Ramos (cell line): ENCODE data around the gene TAF1D.

ENCODE experiments used
- in situ Hi-C: fragments of 300-500 bp; cut with MboI; formaldehyde crosslinking; loops from one replicate; pipeline ENCODE4 v1.14.3; 2022; ENCODE audit warnings: low sequenced_read_pairs; ENCODE audit not compliant: unreplicated experiment

Gene TAF1D

GRCh38 chr11:93727985-93728791, 13.1 kb downstream of the TAF1D start:
- in situ Hi-C loops, result no loop called here

GRCh38 chr11:93724089-93724488, 17.2 kb downstream of the TAF1D start:
- in situ Hi-C loops, result no loop called here

GRCh38 chr11:93720522-93720921, 20.8 kb downstream of the TAF1D start:
- in situ Hi-C loops, result no loop called here

GRCh38 chr11:93719310-93719709, 22.0 kb downstream of the TAF1D start:
- in situ Hi-C loops, result no loop called here

GRCh38 chr11:93718057-93718563, 23.2 kb downstream of the TAF1D start:
- in situ Hi-C loops, result no loop called here

- in situ Hi-C loops, result no loop called here
Measured at GRCh38 chr11:93717501-93717900, 23.8 kb downstream of the TAF1D start.

- in situ Hi-C loops, result no loop called here
Measured at GRCh38 chr11:93715797-93716396, 25.4 kb downstream of the TAF1D start.

- in situ Hi-C loops, result no loop called here
Measured at GRCh38 chr11:93712678-93713077, 28.6 kb downstream of the TAF1D start.

- in situ Hi-C loops, result no loop called here
Measured at GRCh38 chr11:93710239-93710638, 31.1 kb downstream of the TAF1D start.

- in situ Hi-C loops, result no loop called here
Measured at GRCh38 chr11:93704237-93704636, 37.1 kb downstream of the TAF1D start.

- in situ Hi-C loops, result no loop called here
Measured at GRCh38 chr11:93700830-93701229, 40.5 kb downstream of the TAF1D start.

- in situ Hi-C loops, result loop anchor here (25.0 kb wide), 1 partner anchor 790 kb away; the partner anchor contains the start of genes ANKRD49 and MRE11
Measured at GRCh38 chr11:93697611-93698010, 43.7 kb downstream of the TAF1D start.

- in situ Hi-C loops, result loop anchor here (25.0 kb wide), 1 partner anchor 793 kb away; the partner anchor contains the start of genes ANKRD49 and MRE11
Measured at GRCh38 chr11:93694557-93694956, 46.7 kb downstream of the TAF1D start.

GRCh38 chr11:93694109-93694508, 47.2 kb downstream of the TAF1D start:
- in situ Hi-C loops, result loop anchor here (25.0 kb wide), 1 partner anchor 793 kb away; the partner anchor contains the start of genes ANKRD49 and MRE11

GRCh38 chr11:93689240-93689639, 52.1 kb downstream of the TAF1D start:
- in situ Hi-C loops, result loop anchor here (25.0 kb wide), 1 partner anchor 798 kb away; the partner anchor contains the start of genes ANKRD49 and MRE11

GRCh38 chr11:93686812-93687211, 54.5 kb downstream of the TAF1D start:
- in situ Hi-C loops, result loop anchor here (25.0 kb wide), 1 partner anchor 800 kb away; the partner anchor contains the start of genes ANKRD49 and MRE11

GRCh38 chr11:93686226-93686625, 55.1 kb downstream of the TAF1D start:
- in situ Hi-C loops, result loop anchor here (25.0 kb wide), 1 partner anchor 801 kb away; the partner anchor contains the start of genes ANKRD49 and MRE11
